ENCODE results near the gene AXIN1. TPM values are rescaled to one million over a fixed set of nuclear protein-coding genes. Genes with fewer than 3 reads are reported as not detected.

The AXIN1 gene
- total and polyA plus RNA-seq, 9 of the 15 experiments (the other 6 are each of a cell fraction or from before 2014, with no cell fraction given): 0.42 to 58.0 (median 25.9) TPM

DNA sequence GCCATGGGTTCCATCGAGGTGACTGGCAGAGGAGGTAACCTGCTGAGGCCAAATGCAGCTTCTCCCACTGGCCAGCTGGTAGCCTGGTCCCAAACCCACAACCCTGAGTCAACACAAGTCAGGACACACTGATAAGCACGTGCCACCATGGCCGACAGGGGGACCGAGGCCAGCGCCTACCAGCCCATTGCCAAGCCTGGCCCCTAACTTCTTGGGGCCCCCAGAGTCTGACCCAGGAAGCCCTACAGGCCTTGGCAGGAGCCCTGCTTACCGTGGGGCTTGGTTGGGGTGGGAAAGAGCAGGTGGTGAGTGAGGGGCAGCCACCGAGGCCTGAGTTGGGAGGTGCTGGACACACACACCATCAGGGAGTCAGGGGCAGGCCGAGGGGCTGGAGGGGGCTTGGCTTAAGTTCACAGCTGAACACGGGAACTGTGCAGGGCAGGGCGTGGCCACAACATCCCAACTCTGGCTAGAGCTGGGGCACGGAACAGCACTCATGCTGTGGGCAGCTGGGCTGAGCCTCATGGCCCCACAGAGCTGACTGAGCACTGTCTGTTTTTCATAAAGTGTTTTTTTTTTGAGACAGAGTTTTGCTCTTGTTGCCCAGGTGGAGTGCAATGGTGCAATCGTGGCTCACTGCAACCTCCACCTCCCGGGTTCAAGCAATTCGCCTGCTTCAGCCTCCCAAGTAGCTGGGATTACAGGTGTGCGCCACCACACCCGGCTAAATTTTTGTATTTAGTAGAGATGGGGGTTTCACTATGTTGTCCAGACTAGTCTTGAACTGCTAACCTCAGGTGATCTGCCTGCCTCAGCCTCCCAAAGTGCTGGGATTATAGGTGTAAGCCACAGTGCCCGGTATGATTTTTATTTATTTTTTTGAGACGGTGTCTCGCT is 12.3 kb upstream of the AXIN1 start:
- DNase-seq (ENCODE audit: extremely low read depth in 1 of 4, low spot score in 3 of 4): peak in 2 of 4 experiments; percentile 42 to 50
- Histone ChIP-seq H3K36me3 (ENCODE audit: control insufficient read depth, insufficient read depth, low read length) (peaks cover 39% of the 10 kb centered on the region; the same call in 2 of the 3 replicates), H3K4me2 (ENCODE audit: insufficient read depth, low read length) (no peak overlapping the region), H3K9me3 (replicated peaks; ENCODE audit: control insufficient read depth, insufficient read depth, low read depth, low read length) (no peaks in the 10 kb centered on the region), H3K27me3 (ENCODE audit: control insufficient read depth in 2 of 2, insufficient read depth in 2 of 2, low read length in 2 of 2) (no peaks in the 10 kb centered on the region), H4K20me1 (replicated peaks; ENCODE audit: control insufficient read depth, insufficient read depth, low read length) (no peaks in the 10 kb centered on the region), H2AFZ (ENCODE audit: low read depth, low read length) (no peak overlapping the region), H3K4me3 (no peak overlapping the region), H3K9ac (ENCODE audit: insufficient read depth in 1 of 2, low read depth in 2 of 2, low read length in 2 of 2) (peak overlapping the region in 1 of 2 experiments; percentile 85; a peak in 3 of 4 replicates), H3K27ac (ENCODE audit: extremely low read depth, low read depth, low read length) (no peak overlapping the region), H3K79me2 (ENCODE audit: control insufficient read depth, insufficient read depth, low read length) (peaks cover 11% of the 10 kb centered on the region), H3K9me1 (ENCODE audit: control insufficient read depth, insufficient read depth, low read length) (peaks cover 4% of the 10 kb centered on the region), H3K4me1 (replicated peaks in 1 of 2; ENCODE audit: control insufficient read depth in 2 of 2, insufficient read depth in 2 of 2, low read length in 2 of 2) (peaks cover 6 to 82% of the 10 kb centered on the region in 2 experiments; a peak in 4 of 5 replicates)
- ATAC-seq: peak; percentile 7; the same call in 2 of the 3 replicates
- ChIA-PET CTCF (ENCODE audit: low intra/inter-chr PET ratio) (no interaction called here), POLR2A (interaction anchor here (0.5 to 1.4 kb wide), 4 partner anchors 9 to 240 kb away, joined by 3 to 4 read pairs (median 3); partner anchors contain the start of gene AXIN1)
- no TSS peak for BruUV-seq (replicated peaks)
- intact Hi-C loops (cut with micrococcal nuclease) (no loop called here), in situ Hi-C loops (cut with MboI) (no loop called here)
- WGBS (ENCODE audit: insufficient coverage, low coverage, missing lambda C conversion rate): 64% methylated on average over 19 of the region's 19 CpGs
- no peak for FAIRE-seq
- TF ChIP-seq ZFX (CRISPR knock-in tag; IDR thresholded peaks at IDR 0.05) (0 out of 2 replicates have a peak, but pooled peaks have one; percentile 14), RNF2 (IDR thresholded peaks at IDR 0.05) (no peak), BHLHE40 (IDR thresholded peaks at IDR 0.05; ENCODE audit: low read length) (peak; percentile 83), ZNF212 (CRISPR knock-in tag; IDR thresholded peaks at IDR 0.05) (no peak), BCOR (IDR thresholded peaks at IDR 0.05) (peak; percentile 89)
- TF ChIP-seq, protein P1, sequence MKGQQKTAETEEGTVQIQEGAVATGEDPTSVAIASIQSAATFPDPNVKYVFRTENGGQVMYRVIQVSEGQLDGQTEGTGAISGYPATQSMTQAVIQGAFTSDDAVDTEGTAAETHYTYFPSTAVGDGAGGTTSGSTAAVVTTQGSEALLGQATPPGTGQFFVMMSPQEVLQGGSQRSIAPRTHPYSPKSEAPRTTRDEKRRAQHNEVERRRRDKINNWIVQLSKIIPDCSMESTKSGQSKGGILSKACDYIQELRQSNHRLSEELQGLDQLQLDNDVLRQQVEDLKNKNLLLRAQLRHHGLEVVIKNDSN (CRISPR knock-in tag; IDR thresholded peaks at IDR 0.05): peak; percentile 39
- TF ChIP-seq, protein P2, sequence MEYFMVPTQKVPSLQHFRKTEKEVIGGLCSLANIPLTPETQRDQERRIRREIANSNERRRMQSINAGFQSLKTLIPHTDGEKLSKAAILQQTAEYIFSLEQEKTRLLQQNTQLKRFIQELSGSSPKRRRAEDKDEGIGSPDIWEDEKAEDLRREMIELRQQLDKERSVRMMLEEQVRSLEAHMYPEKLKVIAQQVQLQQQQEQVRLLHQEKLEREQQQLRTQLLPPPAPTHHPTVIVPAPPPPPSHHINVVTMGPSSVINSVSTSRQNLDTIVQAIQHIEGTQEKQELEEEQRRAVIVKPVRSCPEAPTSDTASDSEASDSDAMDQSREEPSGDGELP (CRISPR knock-in tag; IDR thresholded peaks at IDR 0.05; ENCODE audit: borderline replicate concordance): peak; percentile 81; the same call in 1 of the 2 replicates
- TF ChIP-seq, protein P3, sequence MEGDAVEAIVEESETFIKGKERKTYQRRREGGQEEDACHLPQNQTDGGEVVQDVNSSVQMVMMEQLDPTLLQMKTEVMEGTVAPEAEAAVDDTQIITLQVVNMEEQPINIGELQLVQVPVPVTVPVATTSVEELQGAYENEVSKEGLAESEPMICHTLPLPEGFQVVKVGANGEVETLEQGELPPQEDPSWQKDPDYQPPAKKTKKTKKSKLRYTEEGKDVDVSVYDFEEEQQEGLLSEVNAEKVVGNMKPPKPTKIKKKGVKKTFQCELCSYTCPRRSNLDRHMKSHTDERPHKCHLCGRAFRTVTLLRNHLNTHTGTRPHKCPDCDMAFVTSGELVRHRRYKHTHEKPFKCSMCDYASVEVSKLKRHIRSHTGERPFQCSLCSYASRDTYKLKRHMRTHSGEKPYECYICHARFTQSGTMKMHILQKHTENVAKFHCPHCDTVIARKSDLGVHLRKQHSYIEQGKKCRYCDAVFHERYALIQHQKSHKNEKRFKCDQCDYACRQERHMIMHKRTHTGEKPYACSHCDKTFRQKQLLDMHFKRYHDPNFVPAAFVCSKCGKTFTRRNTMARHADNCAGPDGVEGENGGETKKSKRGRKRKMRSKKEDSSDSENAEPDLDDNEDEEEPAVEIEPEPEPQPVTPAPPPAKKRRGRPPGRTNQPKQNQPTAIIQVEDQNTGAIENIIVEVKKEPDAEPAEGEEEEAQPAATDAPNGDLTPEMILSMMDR (IDR thresholded peaks at IDR 0.05 in 2 of 3, conservative IDR thresholded peaks at IDR 0.05 in 1 of 3; ENCODE audit: insufficient read depth in 2 of 3, low read depth in 1 of 3, low read length in 3 of 3): 0 out of 6 replicates have a peak, but pooled peaks of 1 of the 3 experiments have one; percentile 14
- TF ChIP-seq, protein P4, sequence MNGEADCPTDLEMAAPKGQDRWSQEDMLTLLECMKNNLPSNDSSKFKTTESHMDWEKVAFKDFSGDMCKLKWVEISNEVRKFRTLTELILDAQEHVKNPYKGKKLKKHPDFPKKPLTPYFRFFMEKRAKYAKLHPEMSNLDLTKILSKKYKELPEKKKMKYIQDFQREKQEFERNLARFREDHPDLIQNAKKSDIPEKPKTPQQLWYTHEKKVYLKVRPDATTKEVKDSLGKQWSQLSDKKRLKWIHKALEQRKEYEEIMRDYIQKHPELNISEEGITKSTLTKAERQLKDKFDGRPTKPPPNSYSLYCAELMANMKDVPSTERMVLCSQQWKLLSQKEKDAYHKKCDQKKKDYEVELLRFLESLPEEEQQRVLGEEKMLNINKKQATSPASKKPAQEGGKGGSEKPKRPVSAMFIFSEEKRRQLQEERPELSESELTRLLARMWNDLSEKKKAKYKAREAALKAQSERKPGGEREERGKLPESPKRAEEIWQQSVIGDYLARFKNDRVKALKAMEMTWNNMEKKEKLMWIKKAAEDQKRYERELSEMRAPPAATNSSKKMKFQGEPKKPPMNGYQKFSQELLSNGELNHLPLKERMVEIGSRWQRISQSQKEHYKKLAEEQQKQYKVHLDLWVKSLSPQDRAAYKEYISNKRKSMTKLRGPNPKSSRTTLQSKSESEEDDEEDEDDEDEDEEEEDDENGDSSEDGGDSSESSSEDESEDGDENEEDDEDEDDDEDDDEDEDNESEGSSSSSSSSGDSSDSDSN (IDR thresholded peaks at IDR 0.05; ENCODE audit: borderline replicate concordance in 1 of 2, low read depth in 2 of 2, low read length in 2 of 2): no peak

All from K562 (cell line).